ENCODE data around the gene XPNPEP1. TPM values are rescaled to one million over a fixed set of nuclear protein-coding genes. Genes with fewer than 3 reads are reported as not detected.

The XPNPEP1 gene
- polyA plus RNA-seq, 3 donors from 2014 or later = 36.4 to 71.7 (median 57.7) TPM

DNA sequence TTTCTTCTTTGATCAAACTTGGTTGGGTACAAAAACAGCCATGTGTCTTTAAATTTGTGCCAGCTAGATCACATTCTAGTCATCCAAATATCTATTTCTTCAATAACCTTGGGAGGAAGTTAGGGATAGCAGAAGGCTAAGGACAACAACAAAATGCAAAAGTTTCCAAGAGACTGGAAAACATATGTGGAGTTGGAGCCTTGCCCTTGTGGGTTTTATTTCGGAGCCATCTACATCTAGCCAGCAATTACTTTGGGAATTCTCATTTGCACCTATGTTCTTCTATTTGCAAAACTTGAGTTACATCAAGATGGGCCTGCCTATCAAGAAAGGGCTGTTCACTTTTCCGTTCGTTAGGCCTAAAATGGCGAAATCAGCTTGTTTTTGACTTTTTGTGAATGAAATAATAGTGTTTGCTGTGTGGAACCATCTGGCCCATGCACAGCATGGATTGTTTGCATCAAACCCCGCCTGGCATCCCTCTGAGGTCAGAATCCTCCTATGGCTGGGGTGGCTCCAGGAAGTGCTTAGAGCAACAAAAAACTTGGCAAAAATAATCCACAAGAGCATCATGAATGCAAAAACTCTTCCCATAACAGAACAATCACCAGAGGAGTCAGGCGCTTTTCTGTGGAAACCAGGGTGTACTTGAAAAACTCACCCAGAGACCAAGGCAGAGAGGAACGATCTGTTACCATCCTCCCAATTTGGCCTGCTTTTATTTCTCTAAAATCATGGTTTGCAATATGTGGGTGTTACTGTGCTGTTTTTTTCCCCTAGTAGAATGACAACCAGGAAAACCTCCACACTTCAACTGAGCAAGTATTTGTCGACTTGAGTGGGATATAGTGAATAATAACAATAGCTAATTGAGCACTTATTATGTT lies 36.2 kb upstream of the XPNPEP1 start:
- Mint-ChIP-seq H3K4me1 (peaks cover 6 to 8% of the 10 kb centered on the region in 2 donors), H3K27ac (no peak overlapping the region), H3K36me3 (no peaks in the 10 kb centered on the region), H3K9me3 (no peaks in the 10 kb centered on the region), H3K4me3 (no peak overlapping the region), H3K27me3 (ENCODE audit: low read depth in 3 of 3) (peaks cover 1 to 7% (median 4%) of the 10 kb centered on the region in 3 donors)
- DNase-seq = no peak

DNA sequence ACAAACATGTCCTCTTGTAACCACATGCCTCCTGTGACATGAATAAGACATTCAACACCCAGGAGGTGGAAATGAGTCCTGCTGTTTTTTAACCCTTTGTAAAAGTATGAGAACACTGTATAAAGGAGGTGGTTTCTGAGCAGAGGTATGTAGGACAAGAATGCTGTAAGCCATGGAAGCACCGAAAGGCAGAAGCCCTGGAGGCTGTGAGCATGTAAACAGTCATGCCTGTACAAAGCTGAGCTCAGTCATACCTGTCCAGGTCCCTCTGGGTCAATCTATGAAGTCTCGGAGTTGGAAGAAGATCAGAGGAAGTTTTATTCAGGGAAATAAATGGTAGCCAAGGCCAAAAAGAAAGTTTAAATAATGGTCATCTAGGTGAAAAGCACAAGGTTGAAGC lies 34.7 kb upstream of the XPNPEP1 start:
- Mint-ChIP-seq H3K4me1 (peaks cover 6% of the 10 kb centered on the region in 2 donors), H3K36me3 (no peaks in the 10 kb centered on the region), H3K4me3 (no peak overlapping the region), H3K27ac (no peak overlapping the region), H3K9me3 (no peaks in the 10 kb centered on the region), H3K27me3 (ENCODE audit: low read depth in 3 of 3) (peaks cover 0 to 4% (median 1%) of the 10 kb centered on the region in 3 donors)
- DNase-seq = no peak

DNA sequence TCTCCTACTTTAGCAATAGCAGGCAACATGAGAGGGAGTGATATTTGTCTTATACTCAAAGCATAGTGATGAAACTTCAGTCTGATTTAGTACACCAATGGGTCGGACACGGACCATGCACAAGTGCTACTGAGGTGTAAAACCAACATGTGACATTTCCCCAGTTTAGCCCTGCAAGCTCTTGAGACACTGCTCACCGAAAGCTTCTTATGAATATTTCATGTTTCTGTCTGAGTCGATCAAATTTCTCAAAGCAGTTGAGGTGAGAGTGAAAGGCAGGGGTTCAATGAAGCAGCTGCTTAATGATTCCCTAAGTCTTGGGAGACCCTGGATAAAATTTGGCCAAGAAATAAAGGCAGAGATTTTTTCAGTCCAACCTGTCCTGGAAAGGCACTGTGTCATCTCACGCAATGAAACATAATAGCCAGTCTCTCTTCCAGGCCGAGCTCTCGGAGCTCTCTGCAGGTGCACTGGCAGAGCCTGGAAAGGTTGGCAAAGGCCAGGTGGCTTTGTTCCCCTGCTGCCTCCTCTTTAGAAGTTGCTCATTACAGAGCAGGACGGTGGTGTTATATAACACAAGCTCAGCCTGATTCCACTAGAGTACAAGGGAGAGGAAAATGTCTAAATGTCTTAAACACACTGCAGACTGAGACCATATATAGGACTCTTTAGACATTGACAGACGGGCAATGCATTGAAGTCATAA lies 33.9 kb upstream of the XPNPEP1 start:
- no peak for DNase-seq
- no peak overlapping the region for H3K27ac Mint-ChIP-seq
- H3K4me1 Mint-ChIP-seq = peaks cover 6% of the 10 kb centered on the region in 2 donors
- H3K36me3 Mint-ChIP-seq = no peaks in the 10 kb centered on the region
- H3K27me3 Mint-ChIP-seq (ENCODE audit: low read depth in 3 of 3) = peaks cover 0 to 4% (median 4%) of the 10 kb centered on the region in 3 donors
- H3K9me3 Mint-ChIP-seq = no peaks in the 10 kb centered on the region
- no peak overlapping the region for H3K4me3 Mint-ChIP-seq

DNA sequence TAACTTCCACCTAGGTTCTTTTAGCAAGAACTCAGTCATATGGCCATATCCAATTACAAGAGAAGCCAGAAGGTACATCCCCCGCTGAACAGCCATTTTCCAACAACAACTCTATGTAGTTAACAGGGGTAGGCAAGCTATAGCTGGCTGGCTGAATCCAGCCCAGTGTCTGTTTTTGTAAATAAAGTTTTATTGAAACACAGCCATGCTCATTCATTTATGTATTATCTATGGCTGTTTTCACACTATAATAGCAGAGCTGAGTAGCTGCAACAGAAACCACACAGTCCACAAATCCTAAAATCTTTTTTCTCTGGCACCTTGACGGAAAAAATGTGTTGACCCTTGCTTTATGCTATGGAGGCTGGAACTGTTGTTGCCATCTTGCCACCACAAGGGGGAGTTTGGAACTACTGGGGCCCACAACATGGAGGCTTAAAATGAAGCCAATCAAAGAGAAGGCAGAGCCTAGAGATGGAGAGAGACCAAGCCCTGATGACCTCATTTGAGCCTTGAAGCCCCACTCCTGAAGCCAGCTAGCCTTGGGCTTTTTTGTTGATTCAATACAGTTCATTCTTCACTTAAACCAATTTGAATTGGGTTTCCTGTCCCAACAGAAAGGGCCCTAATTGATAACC lies 33.3 kb upstream of the XPNPEP1 start:
- Mint-ChIP-seq H3K4me1 (peaks cover 6% of the 10 kb centered on the region in 2 donors), H3K27me3 (ENCODE audit: low read depth in 3 of 3) (peaks cover 0 to 5% (median 4%) of the 10 kb centered on the region in 3 donors), H3K36me3 (no peaks in the 10 kb centered on the region), H3K9me3 (no peaks in the 10 kb centered on the region), H3K27ac (no peak overlapping the region), H3K4me3 (no peak overlapping the region)
- peak in 2 of 3 donors; percentile 25 to 26 for DNase-seq

DNA sequence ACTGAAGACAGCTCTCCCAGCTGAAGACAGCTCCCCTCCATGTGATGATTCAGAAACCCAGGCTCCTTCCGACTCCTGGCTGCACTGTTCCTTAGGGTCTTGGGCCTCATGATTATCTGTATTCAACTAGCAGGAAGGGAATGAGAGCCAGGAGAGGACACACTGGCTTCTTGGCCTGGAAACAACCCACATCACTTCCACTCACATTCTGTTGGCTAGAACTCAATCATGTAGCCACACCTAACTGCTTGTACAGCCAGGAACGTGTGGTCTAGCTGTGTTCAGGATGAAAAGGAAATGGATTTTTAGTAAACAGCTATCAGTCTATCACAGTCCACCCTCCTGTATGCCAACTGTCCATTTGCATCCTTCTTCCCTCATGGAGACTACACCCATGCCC lies 30.5 kb upstream of the XPNPEP1 start:
- no peak for DNase-seq
- no peak overlapping the region for H3K4me3 Mint-ChIP-seq
- no peak overlapping the region for H3K27ac Mint-ChIP-seq
- peaks cover 0 to 4% (median 0%) of the 10 kb centered on the region in 3 donors for H3K36me3 Mint-ChIP-seq
- no peaks in the 10 kb centered on the region for H3K9me3 Mint-ChIP-seq
- H3K27me3 Mint-ChIP-seq (ENCODE audit: low read depth in 3 of 3) = peaks cover 0 to 3% (median 0%) of the 10 kb centered on the region in 3 donors
- H3K4me1 Mint-ChIP-seq = peaks cover 6% of the 10 kb centered on the region in 2 donors

DNA sequence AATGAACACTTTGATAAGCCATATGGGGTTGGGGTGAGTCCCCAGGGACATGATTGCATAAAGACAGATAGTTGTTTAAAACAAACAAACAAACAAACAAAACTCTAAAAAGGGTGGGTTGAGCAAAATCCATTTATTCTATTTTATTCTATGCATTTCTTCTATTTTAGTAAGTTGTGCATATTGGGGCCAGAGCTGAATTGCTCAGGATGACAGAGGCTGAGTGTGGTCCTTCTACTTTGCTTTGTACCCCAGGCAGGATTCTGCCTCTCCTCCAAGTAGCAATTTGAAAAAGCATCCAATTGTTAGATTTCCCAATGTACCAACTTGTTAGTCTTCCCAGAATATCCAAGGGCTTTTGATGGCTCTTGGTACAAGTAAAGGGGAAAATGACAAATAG lies 29.2 kb upstream of the XPNPEP1 start:
- DNase-seq = no peak
- H3K36me3 Mint-ChIP-seq = peaks cover 0 to 4% (median 0%) of the 10 kb centered on the region in 3 donors
- H3K4me3 Mint-ChIP-seq = no peak overlapping the region
- no peaks in the 10 kb centered on the region for H3K9me3 Mint-ChIP-seq
- H3K27ac Mint-ChIP-seq = no peak overlapping the region
- H3K27me3 Mint-ChIP-seq (ENCODE audit: low read depth in 3 of 3) = peaks cover 0 to 3% (median 0%) of the 10 kb centered on the region in 3 donors
- H3K4me1 Mint-ChIP-seq = peaks cover 6% of the 10 kb centered on the region in 2 donors

DNA sequence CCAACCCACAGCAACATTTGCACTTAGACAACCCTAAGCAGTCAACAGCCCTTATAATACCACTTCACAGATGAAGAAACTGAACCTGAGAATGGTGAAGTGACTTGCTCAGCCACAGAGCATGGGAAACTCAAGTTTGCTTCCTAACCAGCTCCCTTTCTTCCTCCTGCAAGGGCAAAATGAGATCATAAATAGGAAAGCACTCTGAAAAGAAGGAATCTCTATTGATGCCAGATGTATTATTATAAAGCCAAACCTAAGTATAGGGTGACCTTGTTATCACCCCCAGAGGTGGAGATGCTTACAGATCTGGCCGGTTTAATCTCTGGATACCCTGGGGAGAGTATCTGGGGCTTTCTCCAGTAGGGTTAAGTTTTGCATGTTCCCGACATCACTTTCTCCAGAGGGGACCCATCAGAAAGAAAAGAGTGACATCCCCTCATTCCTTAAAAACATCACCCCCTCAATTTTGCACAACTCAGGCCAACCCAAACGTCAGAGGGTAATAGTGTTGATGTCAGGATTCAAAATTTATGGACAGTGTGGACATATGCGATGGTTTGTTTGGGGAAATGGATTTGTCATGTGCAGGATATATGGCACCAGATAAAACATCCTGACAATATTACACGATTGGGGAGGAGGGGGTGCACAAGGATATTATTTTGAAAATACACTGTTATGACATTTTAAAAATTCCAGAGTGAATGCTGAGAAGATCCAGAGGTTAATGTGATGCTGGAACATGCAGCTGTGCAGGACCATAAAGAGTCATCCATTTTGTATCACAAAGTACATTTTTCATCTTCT lies 24.0 kb upstream of the XPNPEP1 start:
- DNase-seq = no peak
- Mint-ChIP-seq H3K36me3 (peaks cover 0 to 4% (median 0%) of the 10 kb centered on the region in 3 donors), H3K27ac (peak overlapping the region in 2 of 6 donors; percentile 28 to 67), H3K4me3 (no peak overlapping the region), H3K27me3 (ENCODE audit: low read depth in 3 of 3) (peaks cover 0 to 6% (median 2%) of the 10 kb centered on the region in 3 donors), H3K4me1 (peaks cover 36 to 37% of the 10 kb centered on the region in 2 donors), H3K9me3 (no peaks in the 10 kb centered on the region)

DNA sequence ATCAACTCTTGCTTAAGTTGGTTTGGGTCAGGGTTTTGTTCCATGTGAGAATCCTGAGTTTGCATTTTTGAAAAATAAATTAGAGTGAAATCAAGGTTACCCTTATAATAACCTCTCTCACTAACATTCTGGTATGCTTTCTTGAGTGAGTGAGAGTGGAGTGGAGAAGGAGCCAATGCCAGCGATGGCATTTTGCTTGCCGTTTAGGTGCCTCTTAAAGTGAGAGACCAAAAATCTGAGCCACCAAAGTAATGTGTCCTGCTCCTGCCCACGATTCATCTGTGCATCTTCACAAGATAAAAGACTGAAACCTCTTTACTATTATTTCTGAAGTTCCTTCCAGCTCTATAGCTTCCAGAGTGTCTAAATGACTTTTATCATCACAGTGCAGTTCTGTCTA lies 23.4 kb upstream of the XPNPEP1 start:
- Mint-ChIP-seq H3K27ac (peak overlapping the region in 3 of 6 donors; percentile 16 to 67 (median 28)), H3K36me3 (peaks cover 0 to 4% (median 0%) of the 10 kb centered on the region in 3 donors), H3K27me3 (ENCODE audit: low read depth in 3 of 3) (peaks cover 0 to 6% (median 1%) of the 10 kb centered on the region in 3 donors), H3K4me1 (peaks cover 36 to 39% of the 10 kb centered on the region in 2 donors), H3K4me3 (peak overlapping the region in 1 of 5 donors; percentile 25), H3K9me3 (no peaks in the 10 kb centered on the region)
- no peak for DNase-seq

DNA sequence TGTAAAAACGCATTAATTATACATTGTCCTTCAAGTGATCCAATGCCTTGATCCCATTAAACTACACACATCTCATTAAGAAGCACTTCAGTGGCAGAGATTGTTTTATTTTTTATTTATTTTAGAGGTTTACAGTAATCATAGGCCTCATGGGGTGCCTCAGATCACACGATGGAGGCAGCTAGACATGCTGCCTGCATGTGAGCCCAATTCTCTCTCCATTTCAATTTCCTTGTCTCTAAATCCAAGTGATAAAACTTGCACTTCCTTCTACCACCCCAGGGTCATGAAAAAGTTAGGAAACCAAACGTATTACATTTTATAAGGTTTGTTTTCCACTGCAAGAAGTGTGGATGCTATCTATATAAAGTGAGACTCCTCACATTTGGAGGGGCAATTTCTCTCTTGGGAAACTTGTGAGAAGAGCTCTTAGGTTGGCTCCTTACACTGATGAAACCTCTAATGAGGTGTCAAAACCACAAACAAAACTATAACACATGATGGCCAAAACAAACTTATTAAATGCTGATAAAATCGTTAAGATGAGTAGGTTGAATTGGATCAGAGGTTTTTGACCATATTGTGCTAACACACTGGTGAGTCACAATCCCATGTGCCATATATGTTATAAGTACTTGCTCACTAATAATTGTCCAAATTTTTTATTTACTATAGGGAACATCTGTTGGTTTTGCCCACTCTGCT lies 22.3 kb upstream of the XPNPEP1 start:
- H3K36me3 Mint-ChIP-seq = peaks cover 0 to 4% (median 0%) of the 10 kb centered on the region in 3 donors
- peak overlapping the region; percentile 26 to 79 (median 57) for H3K4me3 Mint-ChIP-seq
- no peaks in the 10 kb centered on the region for H3K9me3 Mint-ChIP-seq
- DNase-seq = peak; percentile 57 to 63 (median 62)
- peak overlapping the region; percentile 60 to 85 (median 70) for H3K27ac Mint-ChIP-seq
- peaks cover 36 to 39% of the 10 kb centered on the region in 2 donors for H3K4me1 Mint-ChIP-seq
- peaks cover 1 to 6% (median 4%) of the 10 kb centered on the region in 3 donors for H3K27me3 Mint-ChIP-seq (ENCODE audit: low read depth in 3 of 3)

DNA sequence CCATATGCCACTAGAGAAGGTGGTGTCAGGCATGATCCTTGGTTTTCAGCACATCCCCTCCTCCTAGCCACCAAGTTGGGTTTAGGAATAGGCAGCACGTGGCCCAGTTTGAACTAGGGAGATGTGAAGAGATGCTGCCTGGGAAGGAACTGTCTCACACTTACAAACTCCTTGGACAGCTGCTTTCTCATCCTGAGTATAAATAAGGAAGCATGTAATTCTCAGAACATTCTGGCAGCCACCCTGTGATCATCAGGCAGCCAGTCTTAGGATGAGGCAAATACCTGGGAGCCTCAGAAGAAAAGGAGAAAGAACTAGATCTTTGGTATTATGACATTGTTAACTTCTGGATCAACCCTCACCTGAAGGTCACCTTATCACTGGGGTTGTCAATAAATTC lies 21.3 kb upstream of the XPNPEP1 start:
- Mint-ChIP-seq H3K27ac (peak overlapping the region in 3 of 6 donors; percentile 4 to 67 (median 66)), H3K27me3 (ENCODE audit: low read depth in 3 of 3) (peaks cover 1 to 6% (median 4%) of the 10 kb centered on the region in 3 donors), H3K36me3 (peaks cover 0 to 4% (median 0%) of the 10 kb centered on the region in 3 donors), H3K4me3 (peak overlapping the region in 2 of 5 donors; percentile 17 to 50), H3K4me1 (peaks cover 36 to 39% of the 10 kb centered on the region in 2 donors), H3K9me3 (no peaks in the 10 kb centered on the region)
- no peak for DNase-seq

DNA sequence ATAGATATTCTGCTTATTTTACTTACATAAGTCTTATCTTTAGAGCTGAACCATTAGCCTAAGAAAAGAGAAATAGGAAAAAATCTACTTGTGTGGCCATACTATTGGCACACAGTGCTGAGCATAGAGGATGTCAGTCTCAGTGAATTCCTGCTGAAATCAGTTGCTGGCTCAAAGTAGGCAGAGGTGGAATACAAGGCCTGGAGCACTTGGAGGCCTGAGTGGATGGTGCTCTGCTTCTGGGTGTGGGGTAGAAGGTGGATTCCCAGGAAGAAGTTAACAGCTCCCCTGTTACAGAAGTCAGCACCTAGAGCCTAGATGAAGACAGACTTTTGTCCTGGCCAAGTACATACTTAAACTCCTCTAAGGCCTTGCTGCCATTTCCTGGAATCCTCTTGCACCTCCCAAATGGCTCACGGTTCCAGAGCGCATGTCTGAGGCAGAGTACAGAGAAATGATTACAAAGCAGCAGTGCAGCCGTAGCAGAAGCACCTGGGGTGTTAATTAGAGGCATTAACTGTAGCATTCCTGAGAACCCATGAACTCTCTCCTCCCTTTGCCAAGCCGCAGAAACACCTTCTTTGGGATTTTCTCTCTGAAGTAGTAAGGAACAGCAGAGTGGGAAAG lies 18.0 kb upstream of the XPNPEP1 start:
- H3K27ac Mint-ChIP-seq = peak overlapping the region in 1 of 6 donors; percentile 23
- H3K27me3 Mint-ChIP-seq (ENCODE audit: low read depth in 3 of 3) = peaks cover 5 to 7% (median 6%) of the 10 kb centered on the region in 3 donors
- no peak overlapping the region for H3K4me3 Mint-ChIP-seq
- H3K36me3 Mint-ChIP-seq = no peaks in the 10 kb centered on the region
- no peaks in the 10 kb centered on the region for H3K9me3 Mint-ChIP-seq
- no peak for DNase-seq
- H3K4me1 Mint-ChIP-seq = peaks cover 30 to 33% of the 10 kb centered on the region in 2 donors

DNA sequence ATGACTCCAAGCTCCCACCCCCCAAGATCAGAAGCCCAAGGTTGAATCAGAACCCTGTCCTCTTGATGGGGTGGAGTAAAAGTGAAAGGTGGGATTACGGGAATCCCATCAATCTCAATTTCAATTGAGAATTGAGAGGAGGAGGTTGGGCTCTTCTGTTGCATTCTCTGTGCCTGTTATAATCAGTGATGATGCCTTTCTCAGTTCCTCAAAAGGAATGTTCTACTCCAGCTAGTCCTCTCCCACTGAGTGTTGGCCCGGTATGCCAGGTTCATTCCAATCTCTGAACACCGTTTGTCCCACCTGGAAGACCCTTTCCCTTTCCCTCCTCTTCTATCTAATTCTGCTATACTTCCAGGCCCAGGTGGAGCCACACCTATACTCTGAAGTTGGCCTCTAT lies 17.2 kb upstream of the XPNPEP1 start:
- H3K27ac Mint-ChIP-seq = no peak overlapping the region
- peaks cover 28 to 31% of the 10 kb centered on the region in 2 donors for H3K4me1 Mint-ChIP-seq
- no peak overlapping the region for H3K4me3 Mint-ChIP-seq
- no peak for DNase-seq
- no peaks in the 10 kb centered on the region for H3K36me3 Mint-ChIP-seq
- H3K27me3 Mint-ChIP-seq (ENCODE audit: low read depth in 3 of 3) = peaks cover 3 to 7% (median 4%) of the 10 kb centered on the region in 3 donors
- no peaks in the 10 kb centered on the region for H3K9me3 Mint-ChIP-seq
